K562 (cell line): ENCODE results near the gene EIF3I. TPM values are rescaled to one million over a fixed set of nuclear protein-coding genes. Genes with fewer than 3 reads are reported as not detected.

ENCODE experiments used
- ATAC-seq: fragments of 200-7000 bp; cut with Tn5 transposase; 3 replicates; pipeline ENCODE4 v1.9.1; 2020; ENCODE audit warnings: moderate library complexity
- BruUV-seq: library from RNA; stranded (reverse); fragments of 400-500 nt; replicated peaks from 2 replicates; lab custom pipeline; 2021; lab: Mats Ljungman, UMichigan
- CTCF ChIA-PET: fragments of 300-600 bp; formaldehyde crosslinking; extraction: SDS; loops from one replicate; lab custom pipeline; 2021; ENCODE audit warnings: low intra/inter-chr PET ratio; lab: Yijun Ruan, JAX
- POLR2A ChIA-PET: fragments of 300-600, 350-650 bp; sonication (Branson Sonifier 250); formaldehyde crosslinking; extraction: SDS; loops from one replicate; lab custom pipeline; 2021; ENCODE audit warnings: antibody characterized with exemption, inconsistent platforms; lab: Yijun Ruan, JAX
- DNase-seq, 4 experiments: peaks; one replicate each; pipeline versions ENCODE4 v3.0.0 to v3.0.0-alpha.2; 2011 to 2018; ENCODE audit warnings: low spot score in 3 of 4, mixed read lengths in 3 of 4; ENCODE audit errors: extremely low read depth in 1 of 4
- FAIRE-seq: peaks from 2 replicates; lab custom pipeline; 2011; peaks lifted over from hg19 to GRCh38; lab: Jason Lieb, UNC
- H2AFZ ChIP-seq: 2 replicates; pipeline ENCODE4 v1.6.0; 2011; ENCODE audit warnings: low read depth, low read length, control low read depth, inconsistent platforms
- H3K27ac ChIP-seq: fragments of 200-600 bp; 3 replicates; pipeline ENCODE4 v1.8.0; 2011; ENCODE audit warnings: low read depth, mild to moderate bottlenecking, control low read depth, inconsistent platforms, low read length, moderate library complexity, mixed read lengths; ENCODE audit errors: extremely low read depth
- H3K27me3 ChIP-seq, 2 experiments: fragments of 300-600 bp in 1 of 2; 2 replicates in 1 of 2; 3 replicates in 1 of 2; pipeline versions ENCODE4 v1.6.0 to v1.8.0; 2011; ENCODE audit warnings: inconsistent platforms in 2 of 2, low read length in 2 of 2, mild to moderate bottlenecking in 1 of 2, mixed read lengths in 1 of 2, moderate library complexity in 1 of 2; ENCODE audit not compliant: control insufficient read depth in 2 of 2, insufficient read depth in 2 of 2
- H3K36me3 ChIP-seq: fragments of 300-600 bp; 3 replicates; pipeline ENCODE4 v1.8.0; 2011; ENCODE audit warnings: mild to moderate bottlenecking, low read length, inconsistent platforms; ENCODE audit not compliant: control insufficient read depth, insufficient read depth
- H3K4me1 ChIP-seq, 2 experiments: fragments of 200-600 bp in 1 of 2; replicated peaks in 1 of 2; 2 replicates in 1 of 2; 3 replicates in 1 of 2; pipeline versions ENCODE4 v1.5.1 to v1.8.0; 2011; ENCODE audit warnings: inconsistent platforms in 2 of 2, low read length in 2 of 2, mild to moderate bottlenecking in 1 of 2, mixed read lengths in 1 of 2, moderate library complexity in 1 of 2; ENCODE audit not compliant: control insufficient read depth in 2 of 2, insufficient read depth in 2 of 2
- H3K4me2 ChIP-seq: 2 replicates; pipeline ENCODE4 v1.6.1; 2011; ENCODE audit warnings: low read length, control low read depth, inconsistent platforms, mixed read lengths; ENCODE audit not compliant: insufficient read depth
- H3K4me3 ChIP-seq: fragments of 200-600 bp; sonication (generic), shearing (Covaris generic); 2 replicates; pipeline ENCODE4 v1.5.1; 2016; ENCODE audit warnings: control low read depth, inconsistent platforms
- H3K79me2 ChIP-seq: fragments of 200-600 bp; 3 replicates; pipeline ENCODE4 v1.8.0; 2011; ENCODE audit warnings: low read length, inconsistent platforms; ENCODE audit not compliant: control insufficient read depth, insufficient read depth
- H3K9ac ChIP-seq, 2 experiments: 2 replicates each; pipeline versions ENCODE4 v1.6.0 to v1.6.1; 2011; ENCODE audit warnings: low read depth in 2 of 2, low read length in 2 of 2, control low read depth in 1 of 2, inconsistent platforms in 1 of 2, mild to moderate bottlenecking in 1 of 2, mixed read lengths in 1 of 2; ENCODE audit not compliant: insufficient read depth in 1 of 2
- H3K9me1 ChIP-seq: one replicate; pipeline ENCODE4 v1.6.0; 2011; ENCODE audit warnings: inconsistent platforms, mild to moderate bottlenecking, low read length, moderate library complexity; ENCODE audit not compliant: control insufficient read depth, insufficient read depth
- H3K9me3 ChIP-seq: replicated peaks from 2 replicates; pipeline ENCODE4 v1.5.1; 2011; ENCODE audit warnings: low read depth, low read length, inconsistent platforms; ENCODE audit not compliant: control insufficient read depth, insufficient read depth
- H4K20me1 ChIP-seq: replicated peaks from 2 replicates; pipeline ENCODE4 v1.6.1; 2011; ENCODE audit warnings: low read length, inconsistent platforms, mixed read lengths; ENCODE audit not compliant: control insufficient read depth, insufficient read depth
- CBFA2T3 ChIP-seq: fragments of 450-650 bp; IDR thresholded peaks from 2 replicates; pipeline ENCODE4 v1.6.1; 2017
- CBX5 ChIP-seq: IDR thresholded peaks from 2 replicates; pipeline ENCODE4 v1.6.1; 2014; ENCODE audit warnings: low read depth, borderline replicate concordance
- IRF2 ChIP-seq: sonication (generic); formaldehyde crosslinking; IDR thresholded peaks from 2 replicates; pipeline ENCODE4 v1.8.1; 2022; ENCODE audit warnings: mild to moderate bottlenecking, missing genetic modification reagents
- KLF1 ChIP-seq: fragments of 450-650 bp; IDR thresholded peaks from 2 replicates; pipeline ENCODE4 v1.6.1; 2016; ENCODE audit warnings: missing genetic modification characterization, missing compliant biosample characterization
- NBN ChIP-seq: fragments of 450-650 bp; IDR thresholded peaks from 2 replicates; pipeline ENCODE4 v1.6.1; 2016; ENCODE audit warnings: low read depth, mild to moderate bottlenecking
- PHF21A ChIP-seq: fragments of 450-650 bp; IDR thresholded peaks from 2 replicates; pipeline ENCODE4 v1.6.1; 2017; ENCODE audit warnings: low read depth, borderline replicate concordance
- SRSF3 ChIP-seq: fragments of 200-400 bp; formaldehyde crosslinking; IDR thresholded peaks from 2 replicates; pipeline ENCODE4 v1.6.1; 2016; ENCODE audit warnings: mild to moderate bottlenecking, low read length, moderate library complexity; ENCODE audit not compliant: insufficient read depth
- YBX1 ChIP-seq: fragments of 450-650 bp; IDR thresholded peaks from 2 replicates; pipeline ENCODE4 v1.7.1; 2016; ENCODE audit warnings: mild to moderate bottlenecking
- WGBS: fragments of 100-300 bp; shearing (Covaris generic); methylation state at CpG from one replicate; pipeline ENCODE4 v1.1.6; 2016; ENCODE audit warnings: low coverage, mixed read lengths; ENCODE audit not compliant: insufficient coverage; ENCODE audit errors: missing lambda C conversion rate; 5-methylcytosine and 5-hydroxymethylcytosine counted together
- in situ Hi-C: fragments of 300-500 bp; cut with MboI; formaldehyde crosslinking; loops from 4 replicates; pipeline ENCODE4 v1.15.0; 2018; ENCODE audit warnings: inconsistent platforms, mixed read lengths
- intact Hi-C: fragments of 100-400 bp; cut with micrococcal nuclease; formaldehyde crosslinking; loops from 2 replicates; pipeline ENCODE4 v1.14.2; 2022
- polyA plus RNA-seq, 8 experiments: library from polyadenylated mRNA; depleted of rRNA in 4 of 8; stranded (reverse) in 5 of 8; unstranded in 3 of 8; fragments of >200 nt; fragmentation: Nextera tagmentation in 2 of 8; fragmentation: Illumina TruSeq in 1 of 8; extraction: Ambion mirVana in 2 of 8; extraction: Trizol in 1 of 8; gene quantifications; 2 replicates each; pipeline versions ENCODE4 v1.2.1 to v1.2.3, GENCODE V29; 2011 to 2014; ENCODE audit warnings: inconsistent platforms in 1 of 8, missing spikeins in 1 of 8
- total RNA-seq, 7 experiments: library from RNA; depleted of rRNA in 6 of 7; stranded (reverse); fragments of >200 nt in 6 of 7; fragmentation: Illumina TruSeq in 2 of 7; extraction: Trizol in 2 of 7; gene quantifications; 2 replicates each; pipeline versions ENCODE4 v1.2.1 to v1.2.3, GENCODE V29; 2011 to 2021; ENCODE audit warnings: low replicate concordance in 1 of 7
- TF ChIP-seq, protein P1 (sequence below): IDR thresholded peaks from 2 replicates; pipeline ENCODE4 v1.6.1; 2011; ENCODE audit not compliant: insufficient read length; ENCODE audit errors: extremely low read depth
- TF ChIP-seq, protein P2 (sequence below): fragments of 250-450 bp; sonication (Bioruptor Pico); IDR thresholded peaks from 2 replicates; pipeline ENCODE4 v1.8.0; 2022; ENCODE audit warnings: moderate library complexity, mild to moderate bottlenecking, inconsistent platforms
- TF ChIP-seq, protein P3 (sequence below): sonication (generic); formaldehyde crosslinking; IDR thresholded peaks from 2 replicates; pipeline ENCODE4 v1.8.1; 2023; ENCODE audit warnings: mild to moderate bottlenecking, missing genetic modification reagents

EIF3I gene
- total and polyA plus RNA-seq, 9 of the 15 experiments (the other 6 are each of a cell fraction or from before 2014, with no cell fraction given), result 414 to 1,526 (median 635) TPM

DNA sequence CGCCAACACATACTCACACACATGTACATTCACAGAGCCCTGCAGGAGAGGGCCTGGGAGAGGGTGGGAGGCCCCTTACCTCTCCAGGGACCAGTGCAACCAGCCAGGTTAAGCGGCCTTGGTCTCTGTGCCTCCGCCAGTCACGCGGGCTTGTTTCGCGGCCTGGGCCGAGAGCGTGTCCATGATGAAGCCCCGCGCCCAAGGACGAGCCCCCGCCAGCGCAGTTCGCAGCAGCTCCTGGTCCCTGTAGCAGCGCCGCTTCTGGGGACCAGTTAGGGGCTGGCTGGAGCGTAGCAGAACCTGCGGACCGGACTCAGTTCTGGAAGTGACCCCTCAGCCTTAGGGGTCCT is 17.6 kb downstream of the EIF3I start:
- H3K9me3 ChIP-seq, result no peaks in the 10 kb centered on the region
- 95% methylated on average over 15 of the region's 20 CpGs for WGBS
- H3K27ac ChIP-seq, result no peak overlapping the region
- no peak overlapping the region for H3K4me3 ChIP-seq
- H3K79me2 ChIP-seq, result no peaks in the 10 kb centered on the region
- peaks cover 28 to 32% of the 10 kb centered on the region in 2 experiments; a peak in 4 of 5 replicates for H3K4me1 ChIP-seq
- no peaks in the 10 kb centered on the region for H4K20me1 ChIP-seq
- H3K9me1 ChIP-seq, result no peaks in the 10 kb centered on the region
- in situ Hi-C loops (no loop called here), intact Hi-C loops (no loop called here)
- TF ChIP-seq, protein P1, sequence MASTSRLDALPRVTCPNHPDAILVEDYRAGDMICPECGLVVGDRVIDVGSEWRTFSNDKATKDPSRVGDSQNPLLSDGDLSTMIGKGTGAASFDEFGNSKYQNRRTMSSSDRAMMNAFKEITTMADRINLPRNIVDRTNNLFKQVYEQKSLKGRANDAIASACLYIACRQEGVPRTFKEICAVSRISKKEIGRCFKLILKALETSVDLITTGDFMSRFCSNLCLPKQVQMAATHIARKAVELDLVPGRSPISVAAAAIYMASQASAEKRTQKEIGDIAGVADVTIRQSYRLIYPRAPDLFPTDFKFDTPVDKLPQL, result no peak
- TF ChIP-seq NBN (no peak), YBX1 (no peak), PHF21A (no peak), IRF2 (CRISPR knock-in tag) (0 out of 2 replicates have a peak, but pooled peaks have one; percentile 44), SRSF3 (no peak), CBX5 (no peak), KLF1 (tag) (no peak), CBFA2T3 (no peak)
- TF ChIP-seq, protein P2, sequence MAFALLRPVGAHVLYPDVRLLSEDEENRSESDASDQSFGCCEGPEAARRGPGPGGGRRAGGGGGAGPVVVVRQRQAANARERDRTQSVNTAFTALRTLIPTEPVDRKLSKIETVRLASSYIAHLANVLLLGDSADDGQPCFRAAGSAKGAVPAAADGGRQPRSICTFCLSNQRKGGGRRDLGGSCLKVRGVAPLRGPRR (CRISPR knock-in tag), result no peak
- TF ChIP-seq, protein P3, sequence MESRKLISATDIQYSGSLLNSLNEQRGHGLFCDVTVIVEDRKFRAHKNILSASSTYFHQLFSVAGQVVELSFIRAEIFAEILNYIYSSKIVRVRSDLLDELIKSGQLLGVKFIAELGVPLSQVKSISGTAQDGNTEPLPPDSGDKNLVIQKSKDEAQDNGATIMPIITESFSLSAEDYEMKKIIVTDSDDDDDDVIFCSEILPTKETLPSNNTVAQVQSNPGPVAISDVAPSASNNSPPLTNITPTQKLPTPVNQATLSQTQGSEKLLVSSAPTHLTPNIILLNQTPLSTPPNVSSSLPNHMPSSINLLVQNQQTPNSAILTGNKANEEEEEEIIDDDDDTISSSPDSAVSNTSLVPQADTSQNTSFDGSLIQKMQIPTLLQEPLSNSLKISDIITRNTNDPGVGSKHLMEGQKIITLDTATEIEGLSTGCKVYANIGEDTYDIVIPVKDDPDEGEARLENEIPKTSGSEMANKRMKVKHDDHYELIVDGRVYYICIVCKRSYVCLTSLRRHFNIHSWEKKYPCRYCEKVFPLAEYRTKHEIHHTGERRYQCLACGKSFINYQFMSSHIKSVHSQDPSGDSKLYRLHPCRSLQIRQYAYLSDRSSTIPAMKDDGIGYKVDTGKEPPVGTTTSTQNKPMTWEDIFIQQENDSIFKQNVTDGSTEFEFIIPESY (CRISPR knock-in tag), result peak; percentile 95
- H3K9ac ChIP-seq, result no peak overlapping the region
- POLR2A ChIA-PET, result interaction anchor here (1.2 kb wide), 2 partner anchors 9 to 20 kb away, joined by 3 to 4 read pairs; no protein-coding TSS in a partner anchor
- CTCF ChIA-PET, result no interaction called here
- ATAC-seq, result no peak
- FAIRE-seq, result no peak
- no peak overlapping the region for H2AFZ ChIP-seq
- no peak for DNase-seq
- H3K4me2 ChIP-seq, result no peak overlapping the region
- BruUV-seq, result no TSS peak
- no peaks in the 10 kb centered on the region for H3K27me3 ChIP-seq
- no peaks in the 10 kb centered on the region for H3K36me3 ChIP-seq
